ENCODE data around the gene GPHB5. TPM values are rescaled to one million over a fixed set of nuclear protein-coding genes. Genes with fewer than 3 reads are reported as not detected.

Gene GPHB5
- total and polyA plus RNA-seq, 2 donors from 2014 or later: not detected

DNA sequence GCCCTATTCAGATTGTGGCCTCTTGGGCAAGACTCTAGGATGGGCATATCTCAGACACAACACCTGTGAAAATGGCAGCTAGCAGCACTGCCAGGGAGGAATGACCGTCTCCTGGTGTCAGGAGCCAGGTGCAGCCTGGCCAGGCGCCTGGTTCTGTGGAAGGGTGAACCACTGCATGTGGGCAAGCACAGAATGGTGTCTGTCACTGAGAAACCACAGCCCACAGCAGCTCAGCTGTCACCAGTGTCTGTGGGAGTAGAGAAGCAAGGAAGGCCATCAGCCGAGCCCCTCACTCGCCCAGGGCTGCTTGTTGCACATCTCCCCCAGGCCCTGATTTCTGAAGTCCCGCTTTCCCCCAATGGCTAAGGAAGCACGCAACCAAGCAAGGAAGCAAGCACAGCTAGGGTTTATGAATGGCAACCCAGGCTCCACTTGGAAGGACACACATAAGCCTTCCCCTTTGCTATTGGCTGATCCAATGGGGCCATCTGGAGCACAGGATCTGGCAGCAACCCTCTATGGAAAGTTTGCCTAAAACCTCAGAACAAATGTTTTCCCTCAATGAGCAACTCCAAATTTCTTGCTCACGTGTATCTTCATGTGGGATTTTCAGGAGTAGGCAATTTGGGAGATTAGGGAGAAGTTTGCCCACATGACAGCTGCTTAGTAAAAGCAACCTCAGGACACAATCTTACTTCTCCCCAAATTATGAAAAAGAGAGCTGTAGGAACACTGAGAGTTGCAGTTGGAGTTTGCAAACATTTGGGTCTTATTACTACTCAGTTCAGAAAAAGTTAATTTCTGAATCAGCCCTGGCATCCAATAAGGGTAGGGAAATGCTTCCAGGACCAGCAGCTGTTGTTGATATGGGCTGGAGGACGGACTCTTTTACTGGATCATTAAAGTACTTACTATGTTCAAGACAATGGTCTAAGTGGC, 44.7 kb downstream of the GPHB5 start:
- Histone ChIP-seq H3K4me3 (ENCODE audit: low read length in 3 of 3) (no peak overlapping the region), H3K36me3 (ENCODE audit: control insufficient read depth in 2 of 3, insufficient read depth in 3 of 3, low read length in 3 of 3) (no peaks in the 10 kb centered on the region), H3K27ac (ENCODE audit: low read depth in 2 of 2, low read length in 2 of 2) (no peak overlapping the region), H3K9me3 (ENCODE audit: control insufficient read depth in 2 of 3, insufficient read depth in 1 of 3, low read length in 3 of 3) (no peaks in the 10 kb centered on the region), H3K9ac (ENCODE audit: low read length in 3 of 3) (no peak overlapping the region), H3K27me3 (ENCODE audit: control insufficient read depth, insufficient read depth, low read length) (no peaks in the 10 kb centered on the region), H3K4me1 (ENCODE audit: control insufficient read depth in 2 of 3, insufficient read depth in 2 of 3, low read depth in 1 of 3, low read length in 3 of 3) (no peaks in the 10 kb centered on the region)
- intact Hi-C loops (cut with DNase I): loop anchor here (10.0 kb wide), 1 partner anchor 1109 kb away; no protein-coding TSS in a partner anchor
- TF ChIP-seq, protein P1, sequence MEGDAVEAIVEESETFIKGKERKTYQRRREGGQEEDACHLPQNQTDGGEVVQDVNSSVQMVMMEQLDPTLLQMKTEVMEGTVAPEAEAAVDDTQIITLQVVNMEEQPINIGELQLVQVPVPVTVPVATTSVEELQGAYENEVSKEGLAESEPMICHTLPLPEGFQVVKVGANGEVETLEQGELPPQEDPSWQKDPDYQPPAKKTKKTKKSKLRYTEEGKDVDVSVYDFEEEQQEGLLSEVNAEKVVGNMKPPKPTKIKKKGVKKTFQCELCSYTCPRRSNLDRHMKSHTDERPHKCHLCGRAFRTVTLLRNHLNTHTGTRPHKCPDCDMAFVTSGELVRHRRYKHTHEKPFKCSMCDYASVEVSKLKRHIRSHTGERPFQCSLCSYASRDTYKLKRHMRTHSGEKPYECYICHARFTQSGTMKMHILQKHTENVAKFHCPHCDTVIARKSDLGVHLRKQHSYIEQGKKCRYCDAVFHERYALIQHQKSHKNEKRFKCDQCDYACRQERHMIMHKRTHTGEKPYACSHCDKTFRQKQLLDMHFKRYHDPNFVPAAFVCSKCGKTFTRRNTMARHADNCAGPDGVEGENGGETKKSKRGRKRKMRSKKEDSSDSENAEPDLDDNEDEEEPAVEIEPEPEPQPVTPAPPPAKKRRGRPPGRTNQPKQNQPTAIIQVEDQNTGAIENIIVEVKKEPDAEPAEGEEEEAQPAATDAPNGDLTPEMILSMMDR (IDR thresholded peaks at IDR 0.05; ENCODE audit: borderline replicate concordance, extremely low read depth, insufficient read depth): no peak
- FAIRE-seq (no peak), DNase-seq (peak in 1 of 5 donors; percentile 75)

DNA sequence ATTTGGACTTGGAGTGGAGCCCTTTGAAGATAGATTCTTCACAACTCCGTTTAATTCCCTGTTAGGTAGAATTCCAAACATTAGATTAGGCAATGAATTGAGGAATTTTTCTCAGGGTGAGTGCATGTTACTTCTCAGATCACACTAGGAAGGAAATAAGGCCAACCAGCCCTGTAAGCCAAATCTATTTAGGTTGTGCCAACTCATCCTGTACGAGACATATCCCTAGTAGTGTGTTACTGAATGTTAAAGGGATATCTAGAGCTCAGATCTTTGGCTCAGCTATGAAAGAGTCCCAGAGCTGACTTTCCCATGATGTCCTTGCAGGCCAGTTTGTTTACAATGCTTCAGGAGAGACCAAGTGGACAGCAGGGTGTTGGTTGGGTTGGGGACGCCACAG, 45.6 kb downstream of the GPHB5 start:
- Histone ChIP-seq H3K4me1 (ENCODE audit: control insufficient read depth in 2 of 3, insufficient read depth in 2 of 3, low read depth in 1 of 3, low read length in 3 of 3) (no peaks in the 10 kb centered on the region), H3K36me3 (ENCODE audit: control insufficient read depth in 2 of 3, insufficient read depth in 3 of 3, low read length in 3 of 3) (no peaks in the 10 kb centered on the region), H3K4me3 (ENCODE audit: low read length in 3 of 3) (no peak overlapping the region), H3K27ac (ENCODE audit: low read depth in 2 of 2, low read length in 2 of 2) (no peak overlapping the region), H3K9ac (ENCODE audit: low read length in 3 of 3) (no peak overlapping the region), H3K9me3 (ENCODE audit: control insufficient read depth in 2 of 3, insufficient read depth in 1 of 3, low read length in 3 of 3) (no peaks in the 10 kb centered on the region), H3K27me3 (ENCODE audit: control insufficient read depth, insufficient read depth, low read length) (no peaks in the 10 kb centered on the region)
- TF ChIP-seq, protein P1 (IDR thresholded peaks at IDR 0.05; ENCODE audit: borderline replicate concordance, extremely low read depth, insufficient read depth): no peak
- intact Hi-C loops (cut with DNase I): loop anchor here (10.0 kb wide), 1 partner anchor 1108 kb away; no protein-coding TSS in a partner anchor
- DNase-seq: no peak
- no peak for FAIRE-seq

DNA sequence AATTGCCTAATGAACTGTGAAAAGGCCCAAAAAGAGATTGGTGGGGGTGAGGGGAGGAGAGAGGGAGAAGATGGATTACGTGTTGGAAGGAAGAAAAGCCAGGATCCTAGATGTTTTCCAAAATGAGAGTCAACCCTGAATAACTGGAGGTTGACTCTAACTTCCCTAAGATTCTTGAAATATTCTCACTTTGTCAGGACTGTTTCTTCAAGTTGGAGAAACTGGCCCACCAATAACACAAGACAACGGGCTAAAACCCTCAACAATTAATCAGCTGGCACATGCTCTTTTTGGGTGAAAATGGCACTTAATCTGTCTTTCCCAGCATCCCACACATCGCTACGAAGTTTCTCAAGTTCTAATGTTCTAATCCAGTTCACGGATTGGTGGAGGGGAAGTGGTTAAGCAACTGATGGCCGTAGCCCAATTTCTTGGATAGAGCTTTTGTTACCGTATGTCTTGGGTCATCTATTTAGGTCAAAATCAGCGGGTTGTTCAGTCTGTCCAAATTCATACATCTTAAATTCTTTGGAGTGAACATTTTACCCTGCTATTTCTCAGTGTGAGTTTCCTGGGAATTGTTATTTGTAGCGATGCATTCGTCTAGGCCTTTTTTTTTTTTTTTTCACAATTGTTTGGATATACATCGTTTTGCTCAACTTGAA, 49.0 kb downstream of the GPHB5 start:
- Histone ChIP-seq H3K27me3 (ENCODE audit: control insufficient read depth, insufficient read depth, low read length) (no peaks in the 10 kb centered on the region), H3K4me1 (ENCODE audit: control insufficient read depth in 2 of 3, insufficient read depth in 2 of 3, low read depth in 1 of 3, low read length in 3 of 3) (no peaks in the 10 kb centered on the region), H3K9ac (ENCODE audit: low read length in 3 of 3) (no peak overlapping the region), H3K9me3 (ENCODE audit: control insufficient read depth in 2 of 3, insufficient read depth in 1 of 3, low read length in 3 of 3) (no peaks in the 10 kb centered on the region), H3K4me3 (ENCODE audit: low read length in 3 of 3) (no peak overlapping the region), H3K27ac (ENCODE audit: low read depth in 2 of 2, low read length in 2 of 2) (no peak overlapping the region), H3K36me3 (ENCODE audit: control insufficient read depth in 2 of 3, insufficient read depth in 3 of 3, low read length in 3 of 3) (no peaks in the 10 kb centered on the region)
- FAIRE-seq (no peak), DNase-seq (no peak)
- TF ChIP-seq, protein P1 (IDR thresholded peaks at IDR 0.05; ENCODE audit: borderline replicate concordance, extremely low read depth, insufficient read depth): no peak
- intact Hi-C loops (cut with DNase I): loop anchor here (10.0 kb wide), 1 partner anchor 1105 kb away; no protein-coding TSS in a partner anchor

Data from kidney (tissue), 14 donors.